Endometrial microvascular endothelial cells (primary cell): ENCODE measurements around the gene SPEM3. TPM values are rescaled to one million over a fixed set of nuclear protein-coding genes. Genes with fewer than 3 reads are reported as not detected.

Experiments
- in situ Hi-C: cut with HindIII; loops from 2 replicates; pipeline ENCODE4 v1.10.0; 2017; ENCODE audit warnings: low sequenced_read_pairs, low pct_unique_long_range_greater_than_20kb; ENCODE audit errors: inconsistent ontology term
- total RNA-seq: library from RNA; depleted of rRNA; stranded (reverse); fragments of >200 nt; gene quantifications from one replicate; pipeline ENCODE4 v1.2.3, GENCODE V29; 2015; ENCODE audit errors: inconsistent ontology term

Gene SPEM3
- total RNA-seq, 1 donor from 2014 or later, result not detected

GRCh38 chr17:7438656-7439460 lies 10.2 kb downstream of the SPEM3 start:
- in situ Hi-C loops, result no loop called here

GRCh38 chr17:7439462-7440112 lies 10.9 kb downstream of the SPEM3 start, which contains the start of gene FGF11:
FGF11 (plus strand) TSS chr17:7439512; CDS start chr17:7439621, 109 bp downstream.
- in situ Hi-C loops, result no loop called here

DNA sequence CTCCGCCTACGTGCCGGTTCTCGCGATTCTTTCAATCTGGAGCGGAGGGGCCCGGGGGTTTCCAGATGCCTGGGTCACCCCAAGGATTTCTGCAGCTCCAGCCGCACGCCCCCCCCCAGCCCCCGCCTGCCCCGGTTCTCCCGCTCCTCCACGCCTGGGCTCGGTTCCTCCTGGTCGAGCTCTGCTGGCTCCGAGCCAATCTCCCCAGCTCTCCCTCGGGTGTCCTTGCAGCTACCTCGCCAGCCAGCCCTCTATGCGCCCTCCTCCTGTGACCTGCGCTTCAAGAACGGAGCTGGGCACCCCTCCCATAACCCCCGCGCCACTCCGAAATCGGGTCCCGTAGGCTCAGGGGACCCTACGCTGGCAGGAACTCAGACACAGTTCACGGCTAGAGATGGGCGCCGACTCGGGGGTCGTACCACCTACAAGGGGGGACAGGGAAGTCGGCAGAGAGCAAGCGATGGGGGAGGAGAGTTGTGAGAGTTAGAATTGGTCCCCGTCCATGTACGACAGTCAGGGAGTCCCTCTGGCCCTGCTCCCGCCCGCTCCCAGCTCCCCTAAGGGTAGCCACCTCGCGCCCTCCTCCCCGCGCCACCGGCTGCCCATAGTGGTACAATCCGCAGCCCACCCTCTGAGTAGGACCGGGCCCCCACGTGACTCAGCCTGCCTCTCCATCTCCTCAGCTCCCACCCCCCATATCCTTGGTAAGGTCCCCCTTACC lies 11.6 kb downstream of the SPEM3 start:
- in situ Hi-C loops, result no loop called here

DNA sequence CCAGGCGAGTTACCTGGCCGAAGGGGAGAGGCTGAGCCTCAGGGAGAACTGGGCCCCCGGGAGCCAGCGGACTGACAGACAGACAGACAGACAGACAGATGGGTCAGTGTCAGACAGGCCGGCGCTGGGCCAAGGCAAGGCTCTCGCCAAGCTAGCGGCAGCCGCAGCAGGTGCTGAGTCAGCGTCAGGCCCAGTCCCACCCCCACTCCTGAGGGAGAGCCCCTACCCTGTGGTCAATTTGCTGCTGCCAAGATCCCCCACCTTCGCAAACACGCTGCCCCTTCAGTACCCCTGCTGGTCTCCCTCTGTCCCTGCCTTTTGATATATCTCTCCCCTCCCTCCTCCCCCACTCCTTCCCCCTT lies 12.2 kb downstream of the SPEM3 start:
- in situ Hi-C loops, result no loop called here

- in situ Hi-C loops, result no loop called here
These were observed 12.6 kb downstream of the SPEM3 start for GRCh38 chr17:7441266-7441665.

DNA sequence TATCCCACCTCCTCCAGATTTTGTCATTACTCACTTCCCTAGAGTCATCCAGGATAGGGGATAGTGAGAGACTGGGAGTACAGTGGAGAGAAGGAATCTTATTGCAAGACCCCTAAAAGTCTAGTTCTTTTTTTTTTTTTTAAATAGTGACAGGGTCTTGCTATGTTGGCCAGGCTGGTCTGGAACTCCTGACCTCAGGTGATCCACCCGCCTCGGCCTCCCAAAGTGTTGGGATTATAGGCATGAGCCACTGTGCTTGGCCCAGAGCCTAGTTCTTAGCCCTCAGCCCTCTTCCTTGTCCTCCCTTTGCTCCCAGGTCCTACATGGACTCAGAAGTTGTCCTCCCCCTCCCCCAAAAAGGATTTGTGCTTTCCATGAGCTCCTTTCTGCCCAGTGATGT lies 13.5 kb downstream of the SPEM3 start:
- in situ Hi-C loops, result no loop called here

- in situ Hi-C loops, result no loop called here
These were observed 15.1 kb downstream of the SPEM3 start for GRCh38 chr17:7443499-7444485.

- in situ Hi-C loops, result no loop called here
These were observed 16.3 kb downstream of the SPEM3 start, which contains the start of gene CHRNB1 for GRCh38 chr17:7444682-7445618. CHRNB1 (plus strand) TSS chr17:7445061; CDS start chr17:7445128, 67 bp downstream.

DNA sequence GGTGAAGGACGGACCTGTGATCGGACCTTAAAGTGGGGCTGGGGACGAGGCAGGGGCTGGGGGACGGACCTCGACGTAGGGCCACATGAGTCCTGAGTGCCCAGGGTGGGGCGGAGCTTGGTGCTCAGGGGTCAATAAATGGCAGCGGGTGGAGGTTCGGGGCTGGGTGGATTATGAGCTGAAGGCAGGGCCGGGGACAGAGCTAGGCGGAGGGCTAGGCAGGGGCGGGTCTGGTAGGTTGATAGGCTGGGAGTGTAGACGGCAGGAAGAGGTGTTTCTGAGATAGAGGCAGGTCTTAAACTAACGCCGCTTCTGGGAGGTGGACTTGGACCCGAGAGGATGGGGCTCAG lies 16.9 kb downstream of the SPEM3 start:
- in situ Hi-C loops, result no loop called here

DNA sequence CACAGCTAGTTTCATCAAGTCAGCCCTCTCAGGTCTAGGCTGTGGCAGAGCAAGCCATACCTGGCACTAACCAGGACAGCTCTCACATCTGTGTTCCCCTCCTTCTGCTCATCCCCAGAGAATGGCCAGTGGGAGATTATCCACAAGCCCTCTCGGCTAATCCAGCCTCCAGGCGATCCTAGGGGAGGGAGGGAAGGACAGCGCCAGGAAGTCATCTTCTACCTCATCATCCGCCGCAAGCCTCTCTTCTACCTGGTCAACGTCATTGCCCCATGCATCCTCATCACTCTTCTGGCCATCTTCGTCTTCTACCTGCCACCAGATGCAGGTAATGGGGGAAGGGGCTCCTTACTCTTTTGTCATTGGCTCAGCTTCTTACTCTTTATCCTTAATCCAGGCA lies 19.8 kb downstream of the SPEM3 start:
- in situ Hi-C loops, result no loop called here

DNA sequence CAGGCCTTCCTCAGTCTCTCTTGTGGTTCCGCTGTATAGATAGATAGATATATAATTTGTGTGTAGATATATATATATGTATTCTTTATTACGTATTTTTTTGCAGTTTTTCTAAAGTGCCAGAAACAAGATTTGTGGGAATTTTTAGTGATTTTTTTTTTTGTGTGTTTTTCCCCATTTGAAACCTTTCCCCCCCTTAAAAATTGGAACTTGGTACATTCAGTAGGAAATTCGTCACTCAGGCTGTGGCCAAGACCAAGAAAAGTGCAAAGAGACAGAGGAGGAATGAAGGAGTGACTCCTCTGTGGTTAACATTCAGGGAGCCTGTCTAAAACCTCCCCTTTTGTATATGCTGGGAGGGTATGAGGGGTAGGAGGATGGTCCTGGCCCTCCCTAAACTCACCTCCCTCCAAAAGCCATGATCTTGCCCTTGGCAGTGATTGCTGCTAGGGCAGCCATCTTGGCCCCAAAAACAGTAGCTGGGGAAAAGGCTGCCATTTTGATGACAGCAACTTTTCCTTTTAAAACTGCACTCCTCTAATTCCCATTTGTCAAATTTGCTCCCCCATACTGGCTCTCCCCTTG lies 31.4 kb downstream of the SPEM3 start:
- in situ Hi-C loops, result loop anchor here (25.0 kb wide), 1 partner anchor 102 kb away; the partner anchor contains the start of genes SENP3 and TNFSF13

DNA sequence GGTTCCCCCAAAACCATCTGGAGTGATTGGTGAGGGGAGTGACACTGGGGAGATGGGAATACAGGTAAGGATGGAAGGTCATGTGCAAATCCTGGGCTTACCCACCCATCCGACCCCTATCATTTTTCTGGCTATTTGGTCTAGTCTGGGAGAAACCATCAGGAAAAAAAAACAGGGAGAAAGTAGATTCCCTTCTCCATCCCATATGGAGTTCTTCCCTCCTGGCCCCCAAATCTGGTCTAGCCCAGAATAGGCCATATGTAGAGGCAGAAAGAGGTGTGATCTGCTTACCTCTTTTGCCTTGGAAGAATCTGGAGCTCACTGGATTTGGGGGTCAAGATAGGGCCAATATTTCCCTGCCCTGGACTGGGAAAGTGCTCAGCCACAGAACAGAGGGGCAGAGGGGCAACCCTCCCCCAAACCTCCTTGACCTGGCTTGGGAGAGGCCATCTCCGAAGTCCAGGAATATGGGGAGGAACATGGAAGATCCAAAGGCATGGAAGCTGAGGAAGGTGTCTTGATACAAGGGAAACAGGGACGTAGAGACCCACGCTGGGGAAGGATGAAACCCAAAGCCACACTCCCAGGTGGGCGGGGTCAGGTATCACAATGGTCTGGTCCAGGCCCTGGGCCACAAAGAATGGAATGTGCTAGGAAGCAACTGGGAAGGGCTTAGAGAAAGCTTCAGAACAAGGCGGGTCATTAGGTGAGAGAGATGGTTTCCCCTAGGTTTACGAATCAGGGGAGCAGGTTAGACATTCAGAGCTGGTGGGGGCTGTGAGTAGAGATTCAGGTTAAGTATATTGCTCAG lies 32.4 kb downstream of the SPEM3 start:
- in situ Hi-C loops, result loop anchor here (25.0 kb wide), 1 partner anchor 101 kb away; the partner anchor contains the start of genes SENP3 and TNFSF13

DNA sequence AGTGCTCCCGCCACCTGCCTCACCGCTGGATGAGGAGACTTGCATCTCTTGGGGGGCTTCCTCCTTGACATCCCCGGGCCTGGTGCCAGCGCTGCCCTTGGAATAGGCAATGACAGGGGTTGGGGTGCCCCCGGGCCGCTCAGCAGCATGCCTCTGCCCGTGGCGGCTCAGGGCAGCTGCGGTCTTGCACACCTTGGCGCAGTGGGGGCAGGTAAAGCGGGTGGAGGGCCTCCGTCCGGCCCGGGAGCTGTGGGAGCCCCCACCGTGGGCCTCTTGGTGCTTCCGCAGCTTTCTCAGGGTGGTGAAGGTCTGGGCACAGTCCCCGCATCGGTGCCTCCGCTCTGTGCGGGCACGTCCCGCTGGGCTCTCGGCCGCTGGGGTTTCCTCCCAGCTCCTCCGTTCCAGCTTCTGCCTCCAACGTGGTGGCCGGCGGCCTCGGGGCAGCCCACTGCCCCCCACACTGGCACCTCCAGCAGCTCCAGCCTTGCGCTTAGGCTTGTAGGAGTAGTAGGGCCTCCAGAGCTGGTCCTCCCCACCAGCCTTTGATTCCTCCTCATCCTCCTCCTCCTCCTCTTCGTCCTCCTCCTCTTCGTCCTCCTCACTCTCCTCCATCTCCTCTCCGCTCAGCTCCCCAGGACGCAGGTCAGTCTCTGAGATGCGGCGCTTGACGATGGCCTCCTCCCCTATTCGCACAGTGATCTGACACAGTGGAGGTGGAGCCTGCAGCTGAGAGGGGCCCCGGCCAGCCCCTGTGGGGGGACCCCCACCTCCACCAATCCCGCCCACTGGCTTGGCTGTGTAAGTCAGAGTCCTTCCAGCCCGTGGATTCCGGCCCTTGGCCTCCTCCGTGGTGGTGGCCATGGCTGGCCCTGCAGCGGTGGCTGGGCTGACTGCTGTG lies 34.1 kb downstream of the SPEM3 start:
- in situ Hi-C loops, result loop anchor here (25.0 kb wide), 1 partner anchor 100 kb away; the partner anchor contains the start of genes SENP3 and TNFSF13

DNA sequence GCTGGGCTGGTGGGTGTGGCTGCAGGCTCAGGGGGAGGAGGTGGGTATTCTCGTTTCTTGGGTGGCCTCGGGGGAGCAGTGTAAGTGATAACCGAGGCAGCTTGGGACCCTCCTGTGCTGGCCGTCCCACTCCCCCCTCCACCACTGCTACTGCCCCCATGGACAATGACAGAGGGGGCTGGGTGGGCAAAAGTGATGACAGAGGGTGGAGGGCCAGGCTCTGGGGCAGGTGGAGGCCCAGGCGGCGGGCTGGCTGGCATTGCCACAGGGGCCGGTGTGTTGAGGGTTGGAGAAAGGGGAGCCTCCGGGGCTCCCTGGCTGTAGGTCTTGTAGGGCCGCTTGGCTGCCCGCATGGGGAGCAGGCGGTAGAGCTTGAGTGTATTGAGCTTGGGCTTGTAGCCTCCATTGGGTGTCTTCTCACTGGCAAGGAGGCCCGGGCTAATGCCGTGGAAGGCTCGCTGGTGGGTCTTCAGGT lies 34.8 kb downstream of the SPEM3 start:
- in situ Hi-C loops, result loop anchor here (25.0 kb wide), 1 partner anchor 99 kb away; the partner anchor contains the start of genes SENP3 and TNFSF13

DNA sequence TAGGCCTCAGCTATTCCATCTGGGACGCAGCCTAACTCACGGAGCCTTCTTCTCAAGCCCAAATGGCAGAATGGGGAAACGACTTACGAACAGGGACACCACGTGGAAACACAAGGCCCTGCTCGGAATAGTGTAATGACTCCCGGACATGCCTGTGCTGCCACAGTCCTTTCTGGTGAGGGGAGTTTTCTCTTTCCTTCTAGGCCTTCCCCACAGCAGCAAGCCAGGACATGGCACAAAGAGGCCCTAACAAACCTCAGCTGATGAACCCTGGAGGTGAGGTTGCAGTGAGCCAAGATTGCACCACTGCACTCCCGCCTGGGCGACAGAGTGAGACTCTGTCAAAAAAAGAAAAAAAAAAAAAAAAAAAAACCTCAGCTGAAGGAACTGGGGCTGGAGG lies 35.4 kb downstream of the SPEM3 start:
- in situ Hi-C loops, result loop anchor here (25.0 kb wide), 1 partner anchor 98 kb away; the partner anchor contains the start of genes SENP3 and TNFSF13
